ENCODE measurements around the gene VTI1A.

The VTI1A gene

DNA sequence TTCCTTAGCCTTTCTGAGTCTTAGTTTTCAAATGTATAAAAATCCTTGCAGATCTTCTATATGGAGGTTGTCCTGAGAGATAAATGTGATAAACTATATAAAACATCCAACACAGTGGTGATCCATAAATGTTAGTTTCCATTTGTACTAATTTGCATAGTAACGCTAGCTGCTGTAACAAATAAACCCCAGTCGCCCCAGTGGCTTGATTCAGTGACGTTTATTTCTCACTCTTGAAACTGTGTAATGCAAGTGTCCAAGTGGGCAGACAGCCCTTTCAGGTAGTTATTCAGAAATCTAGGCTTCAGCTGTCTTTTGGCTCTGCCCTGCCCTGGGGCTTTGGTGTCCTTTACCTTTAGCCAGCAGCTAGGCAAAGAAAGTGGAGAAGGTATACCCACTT, 106.3 kb downstream of the VTI1A start:
- in situ Hi-C loops (cut with MboI; ENCODE audit: low pct_unique_long_range_greater_than_20kb, low sequenced_read_pairs, unreplicated experiment) = no loop called here
- DNase-seq (ENCODE audit: low spot score) = no peak
- no peak for TF ChIP-seq CTCF (IDR thresholded peaks at IDR 0.05; ENCODE audit: extremely low read depth, insufficient read depth, missing control alignments)

- DNase-seq (ENCODE audit: low spot score) = no peak
- no peak for TF ChIP-seq CTCF (IDR thresholded peaks at IDR 0.05; ENCODE audit: extremely low read depth, insufficient read depth, missing control alignments)
- in situ Hi-C loops (cut with MboI; ENCODE audit: low pct_unique_long_range_greater_than_20kb, low sequenced_read_pairs, unreplicated experiment) = no loop called here
These were observed 107.2 kb downstream of the VTI1A start for GRCh38 chr10:112554263-112554662.

- in situ Hi-C loops (cut with MboI; ENCODE audit: low pct_unique_long_range_greater_than_20kb, low sequenced_read_pairs, unreplicated experiment) = no loop called here
- DNase-seq (ENCODE audit: low spot score) = no peak
- TF ChIP-seq CTCF (IDR thresholded peaks at IDR 0.05; ENCODE audit: extremely low read depth, insufficient read depth, missing control alignments) = no peak
These were observed 110.2 kb downstream of the VTI1A start for GRCh38 chr10:112557197-112557596.

DNA sequence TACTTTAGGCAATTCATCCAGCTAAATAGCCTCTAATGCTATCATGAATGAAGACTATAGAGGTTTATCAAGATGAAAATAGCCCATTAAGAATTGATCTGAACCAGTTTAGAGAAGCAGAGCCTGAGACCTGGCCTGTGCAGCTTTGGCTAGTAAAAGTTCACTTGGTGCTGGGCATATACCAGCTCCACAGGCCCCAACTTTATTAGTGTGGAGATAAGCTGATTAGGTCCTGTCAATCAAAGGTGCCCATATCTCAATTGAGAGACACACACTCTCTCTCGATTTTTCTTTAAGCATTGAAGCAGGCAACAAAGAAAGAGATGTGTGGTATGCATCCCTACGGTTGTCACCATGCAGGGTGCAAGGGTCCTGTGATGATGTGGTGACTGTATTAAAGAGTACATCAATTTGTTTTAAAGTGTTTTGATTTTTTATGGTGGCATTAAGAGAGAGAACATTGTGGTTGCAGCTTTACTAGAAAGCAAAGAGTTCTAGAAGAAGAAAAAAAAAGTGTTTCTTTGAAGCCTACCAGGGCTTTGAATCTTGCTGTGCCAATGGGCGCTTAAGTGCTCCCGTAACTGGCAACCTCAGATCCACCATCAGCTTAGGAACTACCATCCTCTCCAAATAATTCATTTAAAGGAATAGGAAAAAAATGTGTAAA, 111.6 kb downstream of the VTI1A start:
- no peak for TF ChIP-seq CTCF (IDR thresholded peaks at IDR 0.05; ENCODE audit: extremely low read depth, insufficient read depth, missing control alignments)
- no peak for DNase-seq (ENCODE audit: low spot score)
- in situ Hi-C loops (cut with MboI; ENCODE audit: low pct_unique_long_range_greater_than_20kb, low sequenced_read_pairs, unreplicated experiment) = no loop called here

GRCh38 chr10:112559349-112559748, 112.3 kb downstream of the VTI1A start:
- TF ChIP-seq CTCF (IDR thresholded peaks at IDR 0.05; ENCODE audit: extremely low read depth, insufficient read depth, missing control alignments) = no peak
- no peak for DNase-seq (ENCODE audit: low spot score)
- in situ Hi-C loops (cut with MboI; ENCODE audit: low pct_unique_long_range_greater_than_20kb, low sequenced_read_pairs, unreplicated experiment) = no loop called here

DNA sequence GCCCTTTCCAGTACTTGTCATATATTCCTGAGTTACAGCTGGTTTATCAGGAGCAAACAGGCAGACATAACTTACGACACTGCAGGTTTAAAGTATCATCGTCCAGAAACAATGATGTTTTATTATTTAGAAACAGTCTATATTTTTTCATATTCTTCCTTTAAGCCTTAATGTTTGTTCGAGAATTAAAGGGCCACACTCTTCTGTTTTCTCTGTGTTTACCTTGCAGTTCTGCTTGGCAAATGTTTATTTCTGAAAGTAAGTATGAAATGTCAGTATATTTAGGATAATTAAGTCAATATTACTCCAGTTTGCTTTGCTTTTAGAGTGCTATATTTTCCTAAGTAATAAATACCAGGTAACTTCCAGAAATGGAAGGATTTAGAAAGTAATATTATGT, 115.1 kb downstream of the VTI1A start:
- in situ Hi-C loops (cut with MboI; ENCODE audit: low pct_unique_long_range_greater_than_20kb, low sequenced_read_pairs, unreplicated experiment) = no loop called here
- TF ChIP-seq CTCF (IDR thresholded peaks at IDR 0.05; ENCODE audit: extremely low read depth, insufficient read depth, missing control alignments) = no peak
- no peak for DNase-seq (ENCODE audit: low spot score)
